ENCODE results near the gene NHS. TPM values are rescaled to one million over a fixed set of nuclear protein-coding genes. Genes with fewer than 3 reads are reported as not detected.

Gene NHS
- total RNA-seq, 1 donor: 10.5 TPM

- H3K4me3 ChIP-seq (ENCODE audit: insufficient read depth, low read length): no peak overlapping the region
- H3K4me2 ChIP-seq (ENCODE audit: insufficient read depth, low read length): no peak overlapping the region
- DNase-seq (ENCODE audit: insufficient read length, low spot score, missing footprints): no peak
- H4K20me1 ChIP-seq (ENCODE audit: insufficient read depth, low read length): no peaks in the 10 kb centered on the region
- no peaks in the 10 kb centered on the region for H3K4me1 ChIP-seq (ENCODE audit: insufficient read depth, low read length)
- no peak for TF ChIP-seq CTCF (IDR thresholded peaks at IDR 0.05; ENCODE audit: extremely low read depth, low read depth, low read length)
- peaks cover 5% of the 10 kb centered on the region for H3K27me3 ChIP-seq (ENCODE audit: insufficient read depth, low read length)
- H3K27ac ChIP-seq (ENCODE audit: low read depth, low read length): no peak overlapping the region
- H3K36me3 ChIP-seq (ENCODE audit: insufficient read depth, low read length): no peaks in the 10 kb centered on the region
- no peaks in the 10 kb centered on the region for H3K79me2 ChIP-seq (ENCODE audit: insufficient read depth, low read length)
- H2AFZ ChIP-seq (ENCODE audit: low read length): no peak overlapping the region
- no peaks in the 10 kb centered on the region for H3K9me3 ChIP-seq (ENCODE audit: low read depth, low read length)
Measured at GRCh38 chrX:17767734-17768133, 392.7 kb downstream of the NHS start.

GRCh38 chrX:17768997-17769396 lies 394.0 kb downstream of the NHS start:
- Histone ChIP-seq H3K27ac (ENCODE audit: low read depth, low read length) (no peak overlapping the region), H3K4me1 (ENCODE audit: insufficient read depth, low read length) (no peaks in the 10 kb centered on the region), H3K27me3 (ENCODE audit: insufficient read depth, low read length) (peaks cover 5% of the 10 kb centered on the region), H3K9me3 (ENCODE audit: low read depth, low read length) (no peaks in the 10 kb centered on the region), H4K20me1 (ENCODE audit: insufficient read depth, low read length) (no peaks in the 10 kb centered on the region), H3K4me2 (ENCODE audit: insufficient read depth, low read length) (no peak overlapping the region), H2AFZ (ENCODE audit: low read length) (no peak overlapping the region), H3K36me3 (ENCODE audit: insufficient read depth, low read length) (no peaks in the 10 kb centered on the region), H3K79me2 (ENCODE audit: insufficient read depth, low read length) (no peaks in the 10 kb centered on the region), H3K4me3 (ENCODE audit: insufficient read depth, low read length) (no peak overlapping the region)
- TF ChIP-seq CTCF (IDR thresholded peaks at IDR 0.05; ENCODE audit: extremely low read depth, low read depth, low read length): no peak
- no peak for DNase-seq (ENCODE audit: insufficient read length, low spot score, missing footprints)

- Histone ChIP-seq H2AFZ (ENCODE audit: low read length) (no peak overlapping the region), H3K4me3 (ENCODE audit: insufficient read depth, low read length) (no peak overlapping the region), H3K4me2 (ENCODE audit: insufficient read depth, low read length) (no peak overlapping the region), H3K36me3 (ENCODE audit: insufficient read depth, low read length) (no peaks in the 10 kb centered on the region), H4K20me1 (ENCODE audit: insufficient read depth, low read length) (no peaks in the 10 kb centered on the region), H3K79me2 (ENCODE audit: insufficient read depth, low read length) (no peaks in the 10 kb centered on the region), H3K27ac (ENCODE audit: low read depth, low read length) (no peak overlapping the region), H3K4me1 (ENCODE audit: insufficient read depth, low read length) (no peaks in the 10 kb centered on the region), H3K27me3 (ENCODE audit: insufficient read depth, low read length) (peaks cover 5% of the 10 kb centered on the region), H3K9me3 (ENCODE audit: low read depth, low read length) (no peaks in the 10 kb centered on the region)
- no peak for DNase-seq (ENCODE audit: insufficient read length, low spot score, missing footprints)
- no peak for TF ChIP-seq CTCF (IDR thresholded peaks at IDR 0.05; ENCODE audit: extremely low read depth, low read depth, low read length)
Measured at GRCh38 chrX:17769701-17770269, 394.8 kb downstream of the NHS start.

- Histone ChIP-seq H3K9me3 (ENCODE audit: low read depth, low read length) (no peaks in the 10 kb centered on the region), H3K27me3 (ENCODE audit: insufficient read depth, low read length) (no peaks in the 10 kb centered on the region), H4K20me1 (ENCODE audit: insufficient read depth, low read length) (no peaks in the 10 kb centered on the region), H3K4me2 (ENCODE audit: insufficient read depth, low read length) (no peak overlapping the region), H3K79me2 (ENCODE audit: insufficient read depth, low read length) (no peaks in the 10 kb centered on the region), H3K4me3 (ENCODE audit: insufficient read depth, low read length) (no peak overlapping the region), H2AFZ (ENCODE audit: low read length) (no peak overlapping the region), H3K36me3 (ENCODE audit: insufficient read depth, low read length) (no peaks in the 10 kb centered on the region), H3K27ac (ENCODE audit: low read depth, low read length) (no peak overlapping the region), H3K4me1 (ENCODE audit: insufficient read depth, low read length) (no peaks in the 10 kb centered on the region)
- no peak for DNase-seq (ENCODE audit: insufficient read length, low spot score, missing footprints)
- no peak for TF ChIP-seq CTCF (IDR thresholded peaks at IDR 0.05; ENCODE audit: extremely low read depth, low read depth, low read length)
Measured at GRCh38 chrX:17773221-17773876, 398.3 kb downstream of the NHS start.

Data from osteoblast (primary cell).